ENCODE measurements around the gene OR1F1.
"Not testable (repeated sequence)": the region's sequence is repeated elsewhere in the genome, so short reads cannot be mapped to it uniquely, and the experiment has no call there.

The OR1F1 gene

GRCh38 chr16:3173892-3174617 lies 13.9 kb upstream of the OR1F1 start:
- peak overlapping the region; percentile 28 for H3K4me3 ChIP-seq (ENCODE audit: low read depth, low read length)

DNA sequence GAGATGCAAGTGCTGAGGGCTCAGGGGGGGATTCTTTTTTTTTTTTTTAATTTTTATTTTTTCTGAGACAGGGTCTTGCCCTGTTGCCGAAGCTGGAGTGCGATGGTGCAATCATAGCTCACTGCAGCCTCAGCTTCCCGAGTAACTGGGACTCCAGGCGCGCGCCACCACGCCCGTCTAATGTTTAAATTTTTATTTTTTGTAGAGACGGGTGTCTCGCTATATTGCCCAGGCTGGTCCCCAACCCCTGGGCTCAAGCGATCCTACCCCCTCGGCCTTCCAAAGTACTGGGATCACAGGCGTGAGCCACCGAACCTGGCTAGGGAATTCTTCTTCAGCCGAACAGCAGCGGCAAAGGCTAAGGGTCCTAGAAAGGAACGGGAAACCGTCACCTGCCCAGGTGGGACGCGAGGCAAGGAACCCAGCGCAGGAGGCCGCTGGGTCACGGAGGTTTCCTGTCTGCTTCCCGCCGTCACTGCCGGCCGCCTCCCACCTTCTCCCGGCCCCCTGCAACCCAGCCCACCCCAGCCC lies 13.3 kb upstream of the OR1F1 start:
- H3K4me3 ChIP-seq (ENCODE audit: low read depth, low read length), result peak overlapping the region; percentile 28

DNA sequence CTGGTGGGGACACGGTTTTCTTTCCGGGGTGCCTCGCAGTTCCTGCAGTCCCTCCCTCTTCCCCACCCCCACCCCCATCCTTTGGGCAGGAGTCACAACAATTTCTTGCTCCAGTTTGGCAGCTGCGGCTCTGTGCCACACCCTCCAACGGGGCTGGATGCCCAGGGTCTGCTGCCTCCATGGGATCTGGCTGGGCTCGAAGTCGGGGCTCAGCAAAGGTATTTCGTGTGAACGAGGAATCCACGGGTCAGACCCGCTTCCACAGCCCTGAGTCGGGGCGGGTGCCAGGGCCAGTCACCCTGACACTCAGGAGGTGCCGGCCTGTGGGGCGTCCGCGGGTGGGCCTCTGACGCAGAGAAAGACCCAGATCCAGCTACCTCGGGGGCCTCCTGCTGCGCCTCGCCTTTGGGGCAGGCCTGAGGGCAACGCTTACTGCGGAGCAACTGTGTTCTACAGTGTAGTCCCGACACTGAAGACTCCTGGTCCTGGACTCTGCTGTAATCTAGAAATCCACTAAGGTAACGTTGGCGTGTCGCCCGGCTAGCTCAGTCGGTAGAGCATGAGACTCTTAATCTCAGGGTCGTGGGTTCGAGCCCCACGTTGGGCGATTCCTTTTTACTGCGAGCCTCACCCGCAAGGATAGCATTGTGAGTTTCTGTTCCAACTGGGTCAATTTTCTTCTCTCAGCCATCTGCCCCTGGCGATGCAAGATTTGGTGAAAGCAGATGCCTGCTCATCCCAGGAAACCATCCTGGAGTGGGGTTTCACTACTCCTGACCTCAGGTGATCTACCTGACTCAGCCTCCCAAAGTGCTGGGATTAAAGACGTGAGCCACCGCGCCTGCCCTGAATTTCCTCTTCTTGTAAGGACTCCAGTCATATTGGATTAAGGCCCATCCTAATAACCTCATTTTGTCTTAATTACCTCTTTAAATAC lies 12.6 kb upstream of the OR1F1 start:
- peak overlapping the region; percentile 28 for H3K4me3 ChIP-seq (ENCODE audit: low read depth, low read length)

DNA sequence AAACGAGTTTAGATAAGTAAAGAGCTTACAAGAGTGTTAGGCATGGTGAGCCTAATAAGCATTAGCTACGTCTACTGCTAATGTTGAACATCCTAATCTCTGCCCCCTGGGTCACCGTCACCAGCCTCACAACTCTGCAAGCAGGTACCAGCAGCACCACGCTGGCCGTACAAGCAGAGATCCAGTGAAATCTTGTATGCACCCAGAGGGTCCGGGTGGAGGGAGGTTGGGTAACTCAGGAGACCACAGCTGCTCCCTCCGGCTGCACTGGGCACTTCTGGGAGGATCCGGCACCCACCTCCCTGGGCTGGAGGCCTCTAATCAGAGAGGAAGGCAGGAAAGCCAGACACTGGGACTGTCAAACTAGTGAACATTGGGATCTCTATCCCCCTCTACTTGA lies 8.4 kb upstream of the OR1F1 start:
- H3K4me3 ChIP-seq (ENCODE audit: low read depth, low read length), result no peak overlapping the region

- H3K4me3 ChIP-seq (ENCODE audit: low read depth, low read length), result peak overlapping the region; percentile 72
Measured at GRCh38 chr16:3180445-3180878, 7.5 kb upstream of the OR1F1 start.

DNA sequence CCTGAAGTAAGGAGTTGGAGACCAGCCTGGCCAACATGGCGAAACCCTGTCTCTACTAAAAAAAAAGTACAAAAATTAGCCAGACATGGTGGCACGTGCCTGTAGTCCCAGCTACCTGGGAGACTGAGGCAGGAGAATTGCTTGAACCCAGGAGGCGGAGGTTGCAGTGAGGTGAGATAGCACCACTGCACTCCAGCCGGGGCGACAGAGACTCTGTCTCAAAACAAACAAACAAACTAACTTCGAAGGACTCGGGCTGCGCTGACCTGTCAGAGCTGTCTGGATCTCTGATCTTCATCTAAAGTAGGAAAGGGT lies 5.8 kb upstream of the OR1F1 start:
- H3K4me3 ChIP-seq (ENCODE audit: low read depth, low read length), result not testable (repeated sequence)

- H3K4me3 ChIP-seq (ENCODE audit: low read depth, low read length), result peak overlapping the region; percentile 69
Measured at GRCh38 chr16:3182608-3183444, 5.2 kb upstream of the OR1F1 start.

GRCh38 chr16:3183445-3184139 lies 4.4 kb upstream of the OR1F1 start:
- peak overlapping the region; percentile 69 for H3K4me3 ChIP-seq (ENCODE audit: low read depth, low read length)

- peak overlapping the region; percentile 14 for H3K4me3 ChIP-seq (ENCODE audit: low read depth, low read length)
Measured at GRCh38 chr16:3186946-3187690, 886 bp upstream of the OR1F1 start.

GRCh38 chr16:3188675-3188924 lies 596 bp downstream of the OR1F1 start:
- peak overlapping the region; percentile 92 for H3K4me3 ChIP-seq (ENCODE audit: low read depth, low read length)

- H3K4me3 ChIP-seq (ENCODE audit: low read depth, low read length), result peak overlapping the region; percentile 92
Measured at GRCh38 chr16:3188925-3189825, 1.2 kb downstream of the OR1F1 start.

DNA sequence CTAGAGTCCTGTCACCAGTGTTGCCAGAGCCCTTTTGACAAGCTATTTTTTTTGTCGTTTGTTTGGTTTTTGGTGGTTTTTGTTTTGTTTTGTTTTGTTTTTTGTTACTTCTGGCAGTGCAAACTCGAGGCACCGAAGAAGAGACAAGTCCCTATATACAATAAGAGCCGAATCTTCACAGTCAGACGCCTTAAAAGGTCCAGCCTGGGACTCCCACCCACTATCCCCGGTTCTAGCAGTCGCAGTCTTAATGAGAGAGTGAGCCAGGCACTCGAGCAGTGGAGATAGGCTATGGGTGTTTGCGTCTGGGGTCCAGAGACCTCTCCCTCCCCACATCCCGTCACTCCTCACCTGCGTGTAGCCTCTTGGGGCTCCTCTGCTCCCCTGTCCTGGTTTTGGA lies 1.9 kb downstream of the OR1F1 start:
- peak overlapping the region; percentile 92 for H3K4me3 ChIP-seq (ENCODE audit: low read depth, low read length)

GRCh38 chr16:3190949-3191353 lies 2.9 kb downstream of the OR1F1 start:
- H3K4me3 ChIP-seq (ENCODE audit: low read depth, low read length), result peak overlapping the region; percentile 52

DNA sequence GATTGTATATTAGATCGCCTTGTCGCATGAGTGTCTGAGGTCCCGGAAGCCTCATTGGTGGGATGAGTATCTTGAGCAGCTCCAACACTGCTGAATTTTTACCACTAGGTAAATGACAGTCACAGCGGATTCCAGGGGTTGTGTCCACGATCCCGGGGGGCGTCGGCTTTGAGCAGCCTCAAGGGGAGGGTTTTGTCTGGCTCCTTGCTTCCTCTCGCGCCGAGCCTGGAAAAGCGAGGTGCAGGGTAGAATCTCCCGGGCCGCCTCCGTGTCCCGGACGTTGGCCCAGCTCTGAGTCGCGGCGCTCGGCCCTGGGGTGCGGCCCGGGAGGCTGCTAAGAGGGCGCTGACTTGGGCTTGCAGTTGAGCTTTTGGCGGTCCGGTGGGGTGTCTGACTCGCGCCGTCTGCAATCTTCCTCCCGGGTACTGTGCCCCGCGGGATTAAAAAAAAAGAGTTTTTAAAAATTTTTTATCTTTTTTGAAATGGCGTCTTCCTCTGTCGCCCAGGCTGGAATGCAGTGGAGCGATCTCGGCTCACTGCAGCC lies 4.5 kb downstream of the OR1F1 start:
- no peak overlapping the region for H3K4me3 ChIP-seq (ENCODE audit: low read depth, low read length)

DNA sequence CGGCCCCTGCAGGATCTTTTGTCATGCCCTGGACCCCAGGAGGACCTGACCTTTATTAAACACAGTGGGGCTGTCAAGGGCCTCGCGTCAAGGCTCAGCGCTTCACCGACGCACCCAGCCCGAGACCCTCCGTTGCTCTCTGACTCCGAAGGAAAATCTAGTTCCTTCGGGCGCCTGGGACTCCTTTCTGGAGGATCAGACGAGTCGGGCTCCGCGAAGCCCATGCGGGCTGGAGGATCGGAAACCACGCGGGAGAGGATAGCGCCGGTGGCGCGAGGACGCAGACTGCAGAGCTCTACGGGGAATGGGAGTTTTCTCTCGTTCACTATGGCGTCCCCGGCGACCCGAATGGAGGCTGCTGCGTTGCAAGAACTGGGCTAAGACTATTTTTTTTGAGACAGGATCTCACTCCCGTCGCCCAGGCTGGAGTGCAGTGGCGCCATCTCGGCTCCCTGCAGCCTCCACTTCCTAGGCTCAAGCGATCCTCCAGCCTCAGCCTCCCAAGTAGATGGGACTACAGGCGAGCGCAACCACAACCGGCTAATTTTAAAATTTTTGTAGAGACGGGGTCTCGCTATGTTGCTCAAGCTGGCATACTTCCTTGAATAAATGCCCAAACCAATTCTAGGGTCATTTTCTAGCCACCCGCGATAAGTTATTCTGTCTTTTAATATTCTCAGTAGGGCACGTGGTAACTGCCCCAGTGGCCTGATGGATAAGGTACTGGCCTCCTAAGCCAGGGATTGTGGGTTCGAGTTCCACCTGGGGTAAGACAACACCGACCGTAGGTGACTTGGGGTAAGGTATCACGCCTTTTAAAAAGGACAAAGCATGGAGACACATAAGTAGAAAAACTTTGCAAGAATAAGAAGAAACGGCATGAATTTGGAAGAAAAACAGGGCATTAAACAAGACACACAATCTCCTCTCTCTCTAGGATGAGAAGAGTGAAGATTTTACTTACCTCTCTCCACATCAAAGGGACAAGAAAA lies 5.5 kb downstream of the OR1F1 start:
- no peak overlapping the region for H3K4me3 ChIP-seq (ENCODE audit: low read depth, low read length)

- no peak overlapping the region for H3K4me3 ChIP-seq (ENCODE audit: low read depth, low read length)
Measured at GRCh38 chr16:3194792-3195191, 6.8 kb downstream of the OR1F1 start.

DNA sequence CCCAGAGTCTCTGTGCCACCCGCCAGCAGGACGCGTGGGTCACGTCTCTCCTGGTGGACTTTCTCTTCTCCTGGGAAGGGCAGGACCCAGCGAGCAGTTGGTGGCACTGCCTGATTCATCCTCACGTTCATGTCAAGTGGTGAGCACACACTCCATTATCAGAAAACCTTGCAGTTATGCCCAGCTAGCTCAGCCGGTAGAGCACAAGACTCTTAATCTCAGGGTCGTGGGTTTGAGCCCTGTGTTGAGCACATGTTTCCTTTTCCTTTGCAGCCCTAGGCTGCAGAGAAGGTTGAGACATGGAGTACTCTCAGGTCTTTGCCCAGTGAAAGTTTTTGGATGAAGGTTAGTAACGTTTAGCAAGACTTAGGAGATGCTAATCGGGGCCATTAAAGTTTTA lies 8.0 kb downstream of the OR1F1 start:
- no peak overlapping the region for H3K4me3 ChIP-seq (ENCODE audit: low read depth, low read length)
